GM18505 (cell line): ENCODE data around the gene MRGPRD.

Experiments used
- ATAC-seq: cut with Tn5 transposase; IDR thresholded peaks from one replicate; pipeline ENCODE4 v1.9.1; 2021; ENCODE audit not compliant: unreplicated experiment
- POLR2A ChIP-seq: IDR thresholded peaks from 4 replicates; pipeline ENCODE4 v1.6.1; 2011; ENCODE audit warnings: borderline replicate concordance; ENCODE audit not compliant: insufficient read depth, insufficient read length; ENCODE audit errors: extremely low read depth

The MRGPRD gene

DNA sequence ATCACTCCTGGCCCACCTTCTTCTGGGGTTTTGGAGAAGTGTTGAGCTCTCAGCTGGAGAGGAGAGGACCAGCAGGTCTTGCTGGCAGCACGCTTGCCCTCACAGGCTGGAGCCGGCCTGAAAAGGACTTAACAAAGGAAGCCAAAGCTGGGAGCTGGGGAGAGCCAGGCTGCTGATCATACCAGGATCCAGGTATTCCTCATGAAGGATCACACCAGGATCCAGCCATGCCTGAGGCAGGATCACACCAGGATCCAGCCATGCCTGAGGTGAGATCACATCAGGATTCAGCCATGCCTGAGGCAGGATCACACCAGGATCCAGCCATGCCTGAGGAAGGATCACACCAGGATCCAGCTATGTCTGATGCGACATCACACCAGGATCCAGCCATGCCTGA lies 17.0 kb downstream of the MRGPRD start:
- ATAC-seq = no peak
- no peak for TF ChIP-seq POLR2A

DNA sequence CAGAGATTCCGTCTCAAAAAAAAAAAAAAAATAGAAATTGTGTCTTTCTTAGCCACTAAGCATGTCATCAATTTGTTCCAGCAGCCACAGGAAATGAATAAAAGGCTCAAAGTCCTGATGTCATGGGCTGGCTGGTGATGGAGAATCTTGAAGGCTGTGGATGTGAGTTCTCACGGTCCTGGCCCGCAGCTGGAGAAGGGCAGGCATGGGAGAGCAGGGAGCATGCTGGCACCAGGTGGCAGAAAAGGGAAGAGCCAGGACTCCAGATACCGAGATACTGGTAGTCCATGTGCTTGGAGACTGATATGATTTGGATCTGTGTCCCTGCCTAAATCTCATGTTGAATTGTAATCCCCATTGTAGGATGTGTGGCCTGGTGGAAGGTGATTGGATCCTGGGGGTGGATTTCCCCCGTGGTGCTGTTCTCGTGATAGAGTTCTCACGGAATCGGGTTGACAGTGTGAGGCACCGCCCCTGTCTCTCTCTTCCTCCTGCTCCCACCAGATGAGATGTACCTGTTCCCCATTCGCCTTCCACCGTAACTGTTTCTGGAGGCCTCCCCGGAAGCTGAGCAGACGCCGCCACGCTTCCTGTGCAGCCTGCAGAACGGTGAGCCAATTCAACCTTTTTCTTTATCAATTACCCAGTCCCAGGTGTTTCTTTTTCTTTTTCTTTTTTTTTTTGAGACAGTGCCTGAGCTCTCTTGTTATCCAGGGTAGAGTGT lies 18.1 kb downstream of the MRGPRD start:
- ATAC-seq = no peak
- TF ChIP-seq POLR2A = no peak

DNA sequence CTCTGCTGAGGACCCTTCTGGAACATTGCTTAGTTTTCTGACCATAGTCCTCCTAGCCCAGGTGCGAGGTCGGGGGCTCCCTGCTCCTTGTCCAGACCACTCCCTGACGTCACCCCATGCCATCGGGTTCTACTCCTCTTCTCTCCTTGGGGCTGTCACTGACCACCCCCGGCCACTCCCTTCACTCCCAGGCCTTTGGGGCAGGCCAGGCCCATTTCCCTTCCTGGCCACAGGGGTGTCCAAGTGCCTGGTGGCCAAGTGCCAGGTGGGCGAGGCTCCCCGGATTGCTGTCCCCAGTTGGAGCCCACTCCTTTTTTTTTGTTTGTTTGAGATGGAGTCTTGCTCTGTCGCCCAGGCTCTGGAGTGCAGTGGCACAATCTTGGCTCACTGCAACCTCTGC lies 19.5 kb downstream of the MRGPRD start:
- TF ChIP-seq POLR2A = no peak
- ATAC-seq = no peak

DNA sequence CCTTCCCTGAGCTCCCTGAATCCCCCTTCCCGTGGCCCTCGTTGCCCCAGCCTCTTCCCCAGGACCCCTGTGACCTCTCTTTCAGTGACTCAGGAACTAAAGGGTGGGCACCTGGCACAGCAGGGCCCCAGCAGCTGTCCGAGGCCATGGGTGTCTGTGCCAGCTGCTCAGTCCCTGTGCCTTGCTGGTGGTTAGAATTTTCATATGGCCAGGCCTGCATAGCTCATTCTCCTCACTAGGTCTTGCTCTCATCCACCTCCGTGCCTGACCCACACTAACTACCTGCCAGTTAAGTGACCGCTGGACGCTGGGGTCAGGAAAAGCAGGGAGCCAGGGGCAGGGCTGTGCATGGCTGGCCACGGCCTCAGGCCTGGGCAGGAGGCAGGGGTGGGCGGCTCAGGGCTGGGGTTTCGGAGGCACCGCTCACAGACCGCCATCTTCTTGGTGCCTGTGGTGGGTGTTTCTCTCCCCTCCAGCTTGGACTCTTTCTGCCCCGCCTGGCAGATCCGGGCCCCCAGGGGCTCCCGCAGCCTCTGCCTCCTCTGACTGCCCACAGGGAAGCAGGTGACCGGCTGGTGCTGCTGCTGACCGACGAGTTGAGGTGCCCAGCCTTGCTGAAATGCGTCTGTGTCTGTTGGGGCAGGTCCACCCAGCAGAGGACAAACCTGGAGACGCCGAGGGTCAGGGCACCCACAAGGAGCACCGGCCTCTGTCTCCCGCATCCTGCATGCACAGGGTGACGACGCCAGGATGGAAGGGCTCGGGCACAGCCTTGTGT lies 20.3 kb downstream of the MRGPRD start:
- no peak for TF ChIP-seq POLR2A
- ATAC-seq = no peak

DNA sequence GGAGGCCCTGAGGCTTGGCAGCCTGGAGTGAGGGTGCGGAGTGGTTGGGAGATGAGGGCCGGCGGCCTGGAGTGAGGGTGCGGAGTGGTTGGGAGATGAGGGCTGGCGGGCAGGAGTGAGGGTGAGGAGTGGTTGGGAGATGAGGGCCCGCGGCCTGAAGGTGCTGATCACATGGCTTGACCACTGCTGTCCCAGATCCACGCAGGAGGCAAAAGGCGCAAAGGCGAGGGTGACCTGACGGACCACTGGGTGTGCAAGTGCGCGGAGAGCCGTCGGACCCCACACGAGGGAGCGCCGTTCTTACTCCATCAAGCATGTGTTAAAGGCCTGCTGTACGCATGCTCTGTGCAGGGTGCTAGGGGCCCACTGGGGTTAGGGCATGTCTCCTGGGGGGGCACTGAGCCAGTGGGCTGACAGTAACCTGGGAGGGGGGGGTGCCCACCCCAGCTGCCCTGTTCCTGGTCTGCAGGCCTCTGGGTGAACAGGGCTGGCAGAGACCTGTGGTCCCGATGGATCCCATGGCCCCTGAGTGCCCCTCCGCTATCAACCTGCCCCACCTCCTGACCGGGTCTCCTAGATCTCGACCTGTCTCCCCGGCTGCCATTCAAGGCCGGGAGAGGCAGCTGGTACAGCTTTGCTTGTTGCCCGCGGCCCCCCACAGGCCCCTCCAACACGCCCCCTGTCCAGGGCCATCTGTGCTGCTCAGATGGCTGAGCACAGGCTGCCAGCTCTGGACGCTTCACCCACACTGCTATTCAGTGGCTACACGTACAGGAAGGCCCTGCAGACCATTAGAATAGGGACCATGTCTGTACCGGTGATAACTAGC lies 21.1 kb downstream of the MRGPRD start:
- no peak for ATAC-seq
- TF ChIP-seq POLR2A = no peak

DNA sequence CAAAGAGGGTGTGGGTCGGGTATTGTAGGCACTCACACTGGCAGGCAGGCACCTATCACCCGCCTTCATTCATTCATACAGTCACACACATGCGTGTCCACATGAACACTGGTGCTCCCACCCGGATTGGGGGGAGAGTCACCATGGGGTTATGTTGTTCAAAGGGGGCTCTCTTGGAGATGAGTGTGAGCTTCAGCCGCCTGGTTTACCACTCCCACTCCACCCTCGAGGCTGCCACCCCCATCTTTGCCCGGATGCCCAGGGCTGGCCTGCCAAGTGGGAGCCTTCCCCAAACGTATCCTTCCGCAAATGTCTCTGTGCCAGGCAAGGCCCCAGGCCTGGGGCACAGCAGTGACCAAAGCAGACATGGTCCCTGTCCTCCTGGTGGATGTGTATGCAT lies 22.6 kb downstream of the MRGPRD start:
- no peak for TF ChIP-seq POLR2A
- ATAC-seq = no peak

DNA sequence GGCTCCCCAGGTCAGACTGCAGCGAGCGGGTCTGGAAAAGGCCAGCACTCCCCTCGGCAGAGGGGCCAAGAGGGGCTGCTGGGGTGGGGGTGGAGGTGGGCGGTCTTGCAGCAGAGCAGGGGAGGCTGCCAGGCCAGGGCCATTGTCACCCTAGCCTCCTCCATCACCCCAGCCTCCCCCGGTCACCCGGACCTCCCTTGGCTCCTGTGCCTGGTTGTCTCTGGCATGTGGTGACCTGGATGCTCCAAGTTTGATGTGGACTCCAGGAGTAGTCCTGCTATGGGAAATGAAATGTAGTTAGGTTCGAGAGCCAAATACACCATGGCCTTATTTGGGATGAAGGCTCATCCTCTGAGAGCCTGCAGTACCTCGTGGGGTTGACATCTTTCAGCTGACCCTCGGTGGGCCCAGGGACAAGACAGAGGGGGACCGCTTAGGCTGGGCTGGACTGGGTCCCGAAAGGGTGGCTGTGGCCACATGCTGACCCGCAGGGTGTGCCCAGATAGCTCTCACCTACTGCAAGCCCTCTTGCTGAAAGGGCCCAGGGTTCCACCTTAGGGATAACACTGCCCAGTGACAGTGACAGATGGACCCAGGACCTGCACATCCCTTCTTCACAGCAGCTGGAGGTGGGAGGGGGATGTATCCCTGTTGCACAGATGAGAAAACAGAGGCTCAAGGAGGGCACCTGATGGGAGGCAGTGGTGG lies 24.1 kb downstream of the MRGPRD start:
- no peak for ATAC-seq
- no peak for TF ChIP-seq POLR2A

DNA sequence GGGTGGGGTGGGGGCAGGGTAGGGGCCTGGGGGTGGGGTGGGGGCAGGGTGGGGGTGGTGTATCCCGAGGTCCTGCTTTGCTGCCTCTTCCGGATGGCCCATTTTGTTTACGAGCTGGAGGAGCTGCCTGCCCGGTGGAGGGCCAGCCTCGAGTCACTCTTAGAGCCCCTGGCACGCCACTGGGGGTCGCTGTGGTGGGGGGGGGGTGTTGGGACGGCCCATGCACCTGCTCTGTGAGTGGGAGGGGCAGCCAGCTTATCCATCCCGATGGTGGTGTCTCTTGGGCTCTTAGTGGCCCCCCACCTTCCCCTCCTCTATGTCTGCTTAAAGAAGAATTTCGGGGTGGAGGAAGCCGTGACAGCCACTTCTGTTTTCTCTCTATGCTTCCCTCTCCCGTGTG lies 24.6 kb downstream of the MRGPRD start:
- ATAC-seq = no peak

DNA sequence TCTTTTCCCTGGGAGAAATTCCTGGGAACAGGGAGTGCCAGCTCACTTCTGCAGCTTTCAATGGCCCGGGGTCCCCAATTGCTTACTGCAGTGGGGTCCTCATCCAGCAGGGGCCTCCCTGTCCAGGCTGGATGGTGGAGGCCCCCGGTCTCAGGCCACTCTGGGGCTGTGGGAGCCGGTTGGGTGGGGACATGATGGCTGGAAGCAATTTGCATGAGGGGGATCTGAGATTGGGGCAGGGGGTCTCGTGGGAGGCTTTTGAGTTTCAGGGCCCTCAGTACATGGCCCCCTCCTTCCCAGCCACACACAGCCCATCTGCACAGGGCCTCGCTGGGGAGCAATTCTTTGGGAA lies 25.2 kb downstream of the MRGPRD start:
- ATAC-seq = no peak
- no peak for TF ChIP-seq POLR2A

More for the DNA sequence above, 24.6 kb downstream of the MRGPRD start:
- TF ChIP-seq POLR2A = no peak

DNA sequence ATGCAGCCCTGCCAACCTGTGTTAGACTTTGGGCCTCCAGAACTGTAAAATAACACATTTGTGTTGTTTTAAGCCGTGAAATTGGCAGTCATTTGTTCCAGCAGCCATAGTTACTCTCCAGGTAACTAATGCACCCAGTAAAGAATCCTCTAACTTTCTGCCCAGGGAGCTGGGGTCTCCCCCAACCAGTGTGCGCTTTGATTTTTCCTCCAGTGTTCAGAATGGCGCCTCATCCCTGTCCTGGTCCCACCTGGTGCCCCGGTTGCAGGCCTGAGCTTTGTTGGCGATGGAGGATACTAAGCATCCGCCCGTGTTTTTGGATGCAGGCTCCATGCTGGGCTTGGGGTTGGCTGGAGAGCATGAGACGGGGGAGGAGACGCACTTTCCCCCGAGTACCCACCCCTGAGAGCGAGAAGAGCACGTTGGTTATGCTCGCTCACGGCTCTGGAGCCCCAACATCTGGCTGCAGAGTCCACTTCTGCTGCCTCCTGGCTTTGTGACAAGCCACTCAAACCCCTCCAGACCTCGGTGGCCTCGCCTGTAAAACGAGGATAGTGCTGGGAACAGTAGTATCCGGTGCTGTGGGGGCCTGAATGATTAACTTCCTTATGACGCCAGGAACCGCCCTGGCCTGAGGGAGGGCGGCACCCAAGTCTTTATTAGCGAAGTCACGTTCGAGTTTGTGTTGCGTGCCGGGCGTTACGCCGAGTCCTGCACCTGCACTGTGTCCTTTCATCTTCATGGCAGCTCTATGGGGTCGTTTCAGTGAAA lies 25.8 kb downstream of the MRGPRD start:
- TF ChIP-seq POLR2A = no peak
- no peak for ATAC-seq

DNA sequence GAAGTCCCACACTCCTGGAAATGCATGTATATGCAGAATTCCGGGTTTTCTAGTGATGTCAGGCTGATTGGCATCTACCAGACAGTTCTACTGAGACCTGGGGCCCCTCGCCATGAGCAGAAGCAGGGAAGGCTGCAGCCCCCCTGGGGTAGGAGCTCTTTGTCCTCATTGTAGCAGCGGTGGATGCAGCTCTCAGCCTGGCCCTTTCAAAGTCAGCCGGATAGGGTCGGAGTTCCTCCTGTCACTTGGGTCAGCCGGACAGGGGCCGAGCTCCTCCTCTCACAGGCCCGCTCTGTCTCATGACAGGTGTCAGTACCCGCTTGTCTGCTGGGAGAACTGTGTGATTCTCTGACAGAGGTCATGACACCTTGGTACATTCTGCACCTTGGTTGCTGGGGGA lies 30.0 kb downstream of the MRGPRD start:
- TF ChIP-seq POLR2A = no peak
- no peak for ATAC-seq

DNA sequence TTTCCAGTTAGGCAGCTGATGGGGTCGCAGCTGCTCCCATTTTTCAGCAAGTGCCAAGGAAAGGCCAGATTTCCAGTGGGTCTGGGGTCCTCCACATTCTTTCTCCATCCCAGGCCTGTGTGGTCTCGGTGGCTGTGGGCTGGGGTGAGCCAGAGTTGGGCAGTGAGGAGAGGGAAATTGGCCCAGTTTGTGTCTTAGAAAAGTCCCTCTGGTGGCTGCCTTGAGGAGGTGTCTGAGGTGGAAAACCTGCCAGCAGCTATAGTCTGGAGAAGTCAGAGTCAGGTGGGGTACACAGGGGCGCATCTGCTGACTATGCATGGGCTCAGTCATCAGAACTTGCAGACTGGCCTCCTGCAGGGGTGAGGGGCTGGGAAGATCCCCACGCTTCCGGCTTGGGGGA lies 30.5 kb downstream of the MRGPRD start:
- no peak for TF ChIP-seq POLR2A
- no peak for ATAC-seq

DNA sequence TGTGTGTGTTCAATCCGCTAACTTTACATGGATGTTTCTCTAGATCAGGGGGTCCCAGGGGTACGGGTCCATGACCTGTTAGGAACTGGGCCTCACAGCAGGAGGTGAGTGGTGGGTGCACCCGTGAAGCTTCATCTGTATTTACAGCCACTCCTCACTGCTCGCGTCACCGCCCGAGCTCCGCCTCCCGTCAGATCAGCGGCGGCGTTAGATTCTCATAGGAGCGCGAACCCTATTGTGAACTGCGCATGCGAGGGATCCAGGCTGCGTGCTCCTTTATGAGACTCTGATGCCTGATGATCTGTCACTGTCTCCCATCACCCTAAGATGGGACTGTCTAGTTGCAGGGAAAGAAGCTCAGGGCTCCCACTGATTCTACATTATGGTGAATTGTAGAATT lies 31.9 kb downstream of the MRGPRD start:
- no peak for ATAC-seq
- no peak for TF ChIP-seq POLR2A

DNA sequence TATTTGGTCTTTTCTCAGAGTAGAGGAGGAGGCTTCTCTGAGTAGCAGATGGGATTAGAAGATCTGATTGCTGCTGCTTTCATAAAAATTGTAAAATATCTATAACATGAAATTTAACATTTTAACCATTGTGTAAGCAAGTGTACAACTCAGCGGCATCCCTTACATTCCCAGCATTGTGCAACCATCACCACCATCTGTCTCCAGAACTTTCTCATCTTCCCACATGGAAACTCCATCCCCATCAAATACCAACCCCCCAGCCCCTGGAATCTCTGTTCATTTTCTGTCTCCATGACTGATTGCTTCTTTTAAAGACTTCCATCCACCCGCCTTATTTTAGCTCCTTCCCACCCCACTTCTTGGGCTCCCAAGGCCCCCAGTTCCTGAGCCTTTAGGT lies 32.3 kb downstream of the MRGPRD start:
- no peak for ATAC-seq

More for the DNA sequence above, 32.3 kb downstream of the MRGPRD start:
- no peak for TF ChIP-seq POLR2A
